IMR-90 (cell line): Measurements from ENCODE around the gene SLX4IP. TPM values are rescaled to one million over a fixed set of nuclear protein-coding genes. Genes with fewer than 3 reads are reported as not detected.

Experiments
- ATAC-seq: fragments of 200-7000 bp; cut with Tn5 transposase; 2 replicates; pipeline ENCODE4 v1.9.1; 2020; ENCODE audit warnings: low read depth, mild to moderate bottlenecking, moderate library complexity
- BruUV-seq: library from RNA; stranded (reverse); fragments of 400-500 nt; replicated peaks from 2 replicates; lab custom pipeline; 2021; lab: Mats Ljungman, UMichigan
- CTCF ChIA-PET: fragments of 300-600 bp; formaldehyde crosslinking; extraction: SDS; loops from one replicate; lab custom pipeline; 2021; ENCODE audit warnings: antibody characterized with exemption; lab: Yijun Ruan, JAX
- POLR2A ChIA-PET: fragments of 300-600 bp; sonication (Branson Sonifier 250); formaldehyde crosslinking; loops from one replicate; lab custom pipeline; 2022; ENCODE audit warnings: antibody characterized with exemption; ENCODE audit not compliant: unreplicated experiment; lab: Charles Lee
- DNase-seq: peaks from one replicate; pipeline ENCODE4 v3.0.0; 2013
- H2AFZ ChIP-seq: replicated peaks from 2 replicates; pipeline ENCODE3; 2013; ENCODE audit warnings: low read length, mild to moderate bottlenecking; ENCODE audit not compliant: poor library complexity
- H2AK5ac ChIP-seq: 2 replicates; pipeline ENCODE4 v1.6.1; 2013; ENCODE audit warnings: low read depth, low read length, inconsistent platforms
- H2AK9ac ChIP-seq: replicated peaks from 2 replicates; pipeline ENCODE3; 2013; ENCODE audit warnings: mild to moderate bottlenecking, low read depth, low read length, moderate library complexity; ENCODE audit not compliant: poor library complexity
- H2BK120ac ChIP-seq: 2 replicates; pipeline ENCODE4 v1.6.1; 2013; ENCODE audit warnings: low read depth, low read length, inconsistent platforms
- H2BK15ac ChIP-seq: 3 replicates; pipeline ENCODE4 v1.6.1; 2013; ENCODE audit warnings: low read depth, low read length, inconsistent platforms
- H2BK20ac ChIP-seq: 2 replicates; pipeline ENCODE4 v1.6.1; 2013; ENCODE audit warnings: low read depth, mild to moderate bottlenecking, inconsistent platforms, low read length, moderate library complexity
- H2BK5ac ChIP-seq: 2 replicates; pipeline ENCODE4 v1.6.1; 2013; ENCODE audit warnings: mild to moderate bottlenecking, low read depth, low read length, inconsistent platforms; ENCODE audit not compliant: poor library complexity, severe bottlenecking
- H3K14ac ChIP-seq: replicated peaks from 2 replicates; pipeline ENCODE4 v1.6.1; 2013; ENCODE audit warnings: low read depth, low read length, inconsistent platforms
- H3K18ac ChIP-seq: 2 replicates; pipeline ENCODE4 v1.6.1; 2013; ENCODE audit warnings: low read depth, low read length, control low read depth
- H3K23ac ChIP-seq: 2 replicates; pipeline ENCODE4 v1.6.1; 2013; ENCODE audit warnings: low read depth, low read length, inconsistent platforms
- H3K27ac ChIP-seq: 2 replicates; pipeline ENCODE4 v1.5.1; 2013; ENCODE audit warnings: mild to moderate bottlenecking, control low read depth, low read length; ENCODE audit not compliant: insufficient read depth
- H3K27me3 ChIP-seq: 2 replicates; pipeline ENCODE4 v1.6.1; 2013; ENCODE audit warnings: low read length; ENCODE audit not compliant: control insufficient read depth, insufficient read depth
- H3K36me3 ChIP-seq: 2 replicates; pipeline ENCODE4 v1.6.1; 2013; ENCODE audit warnings: low read length, mixed read lengths; ENCODE audit not compliant: control insufficient read depth, insufficient read depth
- H3K4ac ChIP-seq: 2 replicates; pipeline ENCODE4 v1.6.1; 2013; ENCODE audit warnings: low read depth, low read length, inconsistent platforms
- H3K4me1 ChIP-seq: 2 replicates; pipeline ENCODE4 v1.6.1; 2013; ENCODE audit warnings: low read length, mixed read lengths; ENCODE audit not compliant: control insufficient read depth, insufficient read depth
- H3K4me2 ChIP-seq: 2 replicates; pipeline ENCODE4 v1.6.1; 2013; ENCODE audit warnings: low read depth, mild to moderate bottlenecking, control low read depth, low read length, moderate library complexity
- H3K4me3 ChIP-seq: 2 replicates; pipeline ENCODE4 v1.5.1; 2013; ENCODE audit warnings: low read depth, mild to moderate bottlenecking, control low read depth, low read length, moderate library complexity; ENCODE audit not compliant: insufficient read depth
- H3K56ac ChIP-seq: 2 replicates; pipeline ENCODE4 v1.6.1; 2013; ENCODE audit warnings: low read length, inconsistent platforms; ENCODE audit not compliant: insufficient read depth; ENCODE audit errors: extremely low read depth
- H3K79me1 ChIP-seq, 2 experiments: 2 replicates each; pipeline ENCODE4 v1.6.1; 2013; ENCODE audit warnings: low read length in 2 of 2, inconsistent platforms in 1 of 2, low read depth in 1 of 2
- H3K9ac ChIP-seq: 2 replicates; pipeline ENCODE4 v1.6.1; 2013; ENCODE audit warnings: low read depth, low read length, control low read depth
- H3K9me1 ChIP-seq: 2 replicates; pipeline ENCODE4 v1.6.1; 2013; ENCODE audit warnings: low read length, inconsistent platforms; ENCODE audit not compliant: insufficient read depth
- H3K9me3 ChIP-seq: 2 replicates; pipeline ENCODE4 v1.6.1; 2013; ENCODE audit warnings: low read length; ENCODE audit not compliant: control insufficient read depth, insufficient read depth
- H4K20me1 ChIP-seq: 2 replicates; pipeline ENCODE4 v1.6.1; 2013; ENCODE audit warnings: low read length, inconsistent platforms; ENCODE audit not compliant: insufficient read depth
- H4K5ac ChIP-seq: 2 replicates; pipeline ENCODE4 v1.6.1; 2013; ENCODE audit warnings: mild to moderate bottlenecking, low read depth, low read length, control low read depth
- H4K8ac ChIP-seq, 2 experiments: 2 replicates each; pipeline ENCODE4 v1.6.1; 2013; ENCODE audit warnings: low read depth in 2 of 2, low read length in 2 of 2, control low read depth in 1 of 2, inconsistent platforms in 1 of 2
- H4K91ac ChIP-seq: 2 replicates; pipeline ENCODE4 v1.6.1; 2013; ENCODE audit warnings: low read depth, low read length, inconsistent platforms; ENCODE audit not compliant: insufficient read depth
- BHLHE40 ChIP-seq: fragments of 150-350 bp; IDR thresholded peaks from 2 replicates; pipeline ENCODE4 v1.6.1; 2016; ENCODE audit warnings: mild to moderate bottlenecking, low read depth, low read length
- CEBPB ChIP-seq: IDR thresholded peaks from 2 replicates; pipeline ENCODE4 v1.6.1; 2012; ENCODE audit warnings: low read depth, low read length, improper control_type of control experiment
- CHD1 ChIP-seq: IDR thresholded peaks from 2 replicates; pipeline ENCODE4 v1.6.1; 2012; ENCODE audit warnings: low read depth, low read length, improper control_type of control experiment
- CTCF ChIP-seq: conservative IDR thresholded peaks from 2 replicates; pipeline ENCODE4 v1.5.1; 2012; ENCODE audit warnings: mild to moderate bottlenecking, low read depth, low read length, improper control_type of control experiment
- ELK1 ChIP-seq: fragments of 150-350 bp; IDR thresholded peaks from 2 replicates; pipeline ENCODE4 v1.6.1; 2016; ENCODE audit warnings: low read depth, mild to moderate bottlenecking, low read length, moderate library complexity, borderline replicate concordance
- FOS ChIP-seq: fragments of 150-350 bp; IDR thresholded peaks from 2 replicates; pipeline ENCODE4 v1.6.1; 2016; ENCODE audit warnings: low read depth, low read length
- MAZ ChIP-seq: IDR thresholded peaks from 2 replicates; pipeline ENCODE4 v1.6.1; 2012; ENCODE audit warnings: low read depth, mild to moderate bottlenecking, low read length, improper control_type of control experiment, moderate library complexity, borderline replicate concordance
- MXI1 ChIP-seq: IDR thresholded peaks from 2 replicates; pipeline ENCODE4 v1.6.1; 2012; ENCODE audit warnings: low read depth, mild to moderate bottlenecking, low read length, moderate library complexity, borderline replicate concordance
- NFE2L2 ChIP-seq: fragments of 150-350 bp; IDR thresholded peaks from 2 replicates; pipeline ENCODE4 v1.6.1; 2016; ENCODE audit warnings: low read depth, mild to moderate bottlenecking, low read length
- RAD21 ChIP-seq: IDR thresholded peaks from 2 replicates; pipeline ENCODE4 v1.6.1; 2012; ENCODE audit warnings: low read length, improper control_type of control experiment
- RCOR1 ChIP-seq: IDR thresholded peaks from 2 replicates; pipeline ENCODE4 v1.6.1; 2012; ENCODE audit warnings: mild to moderate bottlenecking, low read length, improper control_type of control experiment; ENCODE audit not compliant: insufficient replicate concordance
- RFX5 ChIP-seq: IDR thresholded peaks from 2 replicates; pipeline ENCODE4 v1.8.0; 2012; ENCODE audit warnings: low read depth, mild to moderate bottlenecking, low read length, moderate library complexity
- SMC3 ChIP-seq: fragments of 150-350 bp; IDR thresholded peaks from 2 replicates; pipeline ENCODE4 v1.6.1; 2016; ENCODE audit warnings: low read depth, mild to moderate bottlenecking, antibody characterized with exemption, low read length, moderate library complexity
- USF2 ChIP-seq: fragments of 150-350 bp; IDR thresholded peaks from 2 replicates; pipeline ENCODE4 v1.6.1; 2017; ENCODE audit warnings: mild to moderate bottlenecking, antibody characterized with exemption, low read length, low read depth
- WGBS, 2 experiments: methylation state at CpG; one replicate each; pipeline versions ENCODE4 v1.1.5 to v1.1.7; 2013; ENCODE audit warnings: missing lambda C conversion rate in 2 of 2; ENCODE audit not compliant: insufficient read length in 1 of 2; ENCODE audit errors: extremely low coverage in 2 of 2; 5-methylcytosine and 5-hydroxymethylcytosine counted together
- dilution Hi-C: fragments of 300-500 bp; cut with HindIII; formaldehyde crosslinking; loops from one replicate; pipeline ENCODE4 v1.14.3; 2018; ENCODE audit warnings: low sequenced_read_pairs; ENCODE audit not compliant: unreplicated experiment
- in situ Hi-C: fragments of 300-500 bp; cut with MboI; formaldehyde crosslinking; loops from 3 replicates; pipeline ENCODE4 v1.14.3; 2019; ENCODE audit warnings: low sequenced_read_pairs, inconsistent platforms, mixed read lengths
- intact Hi-C: fragments of 100-400 bp; cut with micrococcal nuclease; formaldehyde crosslinking; loops from 2 replicates; pipeline ENCODE4 v1.10.0; 2022
- polyA plus RNA-seq, 3 experiments: library from polyadenylated mRNA; depleted of rRNA; stranded (reverse); fragments of >200 nt; gene quantifications; 2 replicates each; pipeline ENCODE4 v1.2.3, GENCODE V29; 2012; ENCODE audit warnings: low replicate concordance in 1 of 3
- total RNA-seq: library from RNA; depleted of rRNA; stranded (reverse); fragments of >200 nt; gene quantifications from 2 replicates; pipeline ENCODE4 v1.2.3, GENCODE V29; 2012

Gene SLX4IP
- total and polyA plus RNA-seq, 2 of the 4 experiments (the other 2 are of a cell fraction) = 1.3 to 5.9 TPM

GRCh38 chr20:10596710-10597121, 161.6 kb downstream of the SLX4IP start (continued):
- TF ChIP-seq FOS = peak; percentile 35; the same call in 1 of the 2 replicates

- H4K20me1 ChIP-seq = no peaks in the 10 kb centered on the region
- peaks cover 6% of the 10 kb centered on the region for H3K9me1 ChIP-seq
- DNase-seq (no peak), ATAC-seq (no peak)
- H2AK9ac ChIP-seq = no peak overlapping the region
- H3K9ac ChIP-seq = no peak overlapping the region
- POLR2A ChIA-PET = no interaction called here
- H2AFZ ChIP-seq = no peak overlapping the region
- no TSS peak for BruUV-seq
- H2BK120ac ChIP-seq = peak overlapping the region; percentile 48
- no peaks in the 10 kb centered on the region for H3K27me3 ChIP-seq
- no peaks in the 10 kb centered on the region; a peak in 1 of 4 replicates for H3K79me1 ChIP-seq
- no peak overlapping the region for H3K27ac ChIP-seq
- no peaks in the 10 kb centered on the region for H3K36me3 ChIP-seq
- H4K91ac ChIP-seq = no peak overlapping the region
- in situ Hi-C loops = no loop called here
- H2BK20ac ChIP-seq = peak overlapping the region; percentile 61; the same call in 1 of the 2 replicates
- H4K8ac ChIP-seq = peak overlapping the region in 1 of 2 experiments; percentile 16; a peak in 1 of 4 replicates
- no peaks in the 10 kb centered on the region for H3K9me3 ChIP-seq
- H3K4me3 ChIP-seq = no peak overlapping the region
- no peak overlapping the region for H4K5ac ChIP-seq
- H3K4me2 ChIP-seq = no peak overlapping the region
- dilution Hi-C loops = no loop called here
- intact Hi-C loops = loop anchor here (5.0 kb wide), 2 partner anchors 40 to 325 kb away; no protein-coding TSS in a partner anchor
- peaks cover 15% of the 10 kb centered on the region for H3K4me1 ChIP-seq
- no CpG with 5 or more reads among the region's 1 CpG for WGBS, 2 experiments
- peak overlapping the region; percentile 69; the same call in 1 of the 2 replicates for H3K4ac ChIP-seq
- H2BK5ac ChIP-seq = no peak overlapping the region
- no peak overlapping the region for H3K14ac ChIP-seq
- H3K56ac ChIP-seq = no peak overlapping the region
- H3K23ac ChIP-seq = no peak overlapping the region
- H3K18ac ChIP-seq = peak overlapping the region; percentile 13; the same call in 1 of the 2 replicates
- peak overlapping the region; percentile 57 for H2BK15ac ChIP-seq
- H2AK5ac ChIP-seq = peak overlapping the region; percentile 94; the same call in 1 of the 2 replicates
- CTCF ChIA-PET = no interaction called here
- no peak for TF ChIP-seq USF2
- TF ChIP-seq RCOR1 = no peak
- no peak for TF ChIP-seq BHLHE40
- no peak for TF ChIP-seq CTCF
- no peak for TF ChIP-seq SMC3
- TF ChIP-seq MAZ = no peak
- no peak for TF ChIP-seq MXI1
- no peak for TF ChIP-seq NFE2L2
- TF ChIP-seq CEBPB = no peak
- TF ChIP-seq RFX5 = no peak
- TF ChIP-seq ELK1 = no peak
- no peak for TF ChIP-seq CHD1
- TF ChIP-seq RAD21 = no peak
Observed at GRCh38 chr20:10597637-10598036, 162.5 kb downstream of the SLX4IP start.
